ENCODE results near the gene ID1. TPM values are rescaled to one million over a fixed set of nuclear protein-coding genes. Genes with fewer than 3 reads are reported as not detected.
"Not testable (repeated sequence)": the region's sequence is repeated elsewhere in the genome, so short reads cannot be mapped to it uniquely, and the experiment has no call there.

ID1 gene
- total and polyA plus RNA-seq, 2 of the 13 experiments (the other 11 are each of a cell fraction or from before 2014, with no cell fraction given): 320 to 419 TPM

GRCh38 chr20:31620246-31620645, 15.2 kb downstream of the ID1 start (continued):
- TF ChIP-seq CHD4 (IDR thresholded peaks at IDR 0.05; ENCODE audit: borderline replicate concordance, low read length): 0 out of 2 replicates have a peak, but pooled peaks have one; percentile 19

GRCh38 chr20:31623123-31623505, 18.0 kb downstream of the ID1 start:
- H3K4me3 ChIP-seq (replicated peaks in 1 of 3; ENCODE audit: insufficient read depth in 1 of 3, low read depth in 2 of 3, low read length in 3 of 3): peak overlapping the region in 1 of 3 experiments; percentile 15; a peak in 1 of 6 replicates
- H3K4me2 ChIP-seq (ENCODE audit: low read depth, low read length): peak overlapping the region; percentile 38
- H3K9me3 ChIP-seq (ENCODE audit: low read length); intact Hi-C loops (cut with micrococcal nuclease; ENCODE audit: unreplicated experiment); FAIRE-seq; H3K79me2 ChIP-seq (ENCODE audit: insufficient read depth, low read length); H4K20me1 ChIP-seq (ENCODE audit: insufficient read depth, low read length); in situ Hi-C loops (cut with HindIII; ENCODE audit: extremely low pct_ligation_motif_present, low pct_unique_long_range_greater_than_20kb); H2AFZ ChIP-seq (ENCODE audit: low read length); H3K27me3 ChIP-seq (ENCODE audit: control insufficient read depth in 1 of 2, insufficient read depth in 2 of 2, low read length in 2 of 2); H3K9ac ChIP-seq (ENCODE audit: insufficient read depth, low read depth, low read length); H3K36me3 ChIP-seq (replicated peaks in 1 of 2; ENCODE audit: control insufficient read depth in 1 of 2, insufficient read depth in 2 of 2, low read length in 2 of 2); BruUV-seq (replicated peaks); DNase-seq (ENCODE audit: low spot score); CTCF ChIA-PET (ENCODE audit: low intra/inter-chr PET ratio, low total read pairs); TF ChIP-seq SOX6 (IDR thresholded peaks at IDR 0.05): not testable (repeated sequence)
- peaks cover 62% of the 10 kb centered on the region for H3K4me1 ChIP-seq (ENCODE audit: insufficient read depth, low read length)
- POLR2A ChIA-PET: interaction anchor here (1.4 kb wide), 1 partner anchor 14 kb away, joined by 3 read pairs; no protein-coding TSS in a partner anchor
- H3K27ac ChIP-seq (ENCODE audit: extremely low read length, insufficient read depth, low read length): peak overlapping the region; percentile 60
- ATAC-seq: peak; percentile 28; the same call in 2 of the 3 replicates
- WGBS (ENCODE audit: low lambda C conversion rate): 87% methylated on average over 6 of the region's 6 CpGs
- TF ChIP-seq PHF21A (CRISPR knock-in tag; IDR thresholded peaks at IDR 0.05): 0 out of 2 replicates have a peak, but pooled peaks have one; percentile 22
- TF ChIP-seq TBX2 (CRISPR knock-in tag; IDR thresholded peaks at IDR 0.05; ENCODE audit: borderline replicate concordance): 0 out of 2 replicates have a peak, but pooled peaks have one; percentile 18
- 0 out of 2 replicates have a peak, but pooled peaks have one; percentile 13 for TF ChIP-seq SOX6 (CRISPR knock-in tag; IDR thresholded peaks at IDR 0.05)
- peak; percentile 52; the same call in 1 of the 2 replicates for TF ChIP-seq ZNF788 (CRISPR knock-in tag; IDR thresholded peaks at IDR 0.05; ENCODE audit: borderline replicate concordance)
- TF ChIP-seq PHF20 (CRISPR knock-in tag; IDR thresholded peaks at IDR 0.05): 0 out of 2 replicates have a peak, but pooled peaks have one; percentile 35
- peak; percentile 96 for TF ChIP-seq ZNF460 (CRISPR knock-in tag; IDR thresholded peaks at IDR 0.05; ENCODE audit: borderline replicate concordance)
- TF ChIP-seq ZMYM3 (CRISPR knock-in tag; IDR thresholded peaks at IDR 0.05): peak; percentile 90
- TF ChIP-seq MXD3 (CRISPR knock-in tag; IDR thresholded peaks at IDR 0.05): 0 out of 2 replicates have a peak, but pooled peaks have one; percentile 33
- 0 out of 2 replicates have a peak, but pooled peaks have one; percentile 13 for TF ChIP-seq HDAC2 (CRISPR knock-in tag; IDR thresholded peaks at IDR 0.05)
- TF ChIP-seq ZGPAT (CRISPR knock-in tag; IDR thresholded peaks at IDR 0.05): peak; percentile 20; the same call in 1 of the 2 replicates
- TF ChIP-seq FOXK1 (CRISPR knock-in tag; IDR thresholded peaks at IDR 0.05; ENCODE audit: borderline replicate concordance, low read depth): peak; percentile 5; the same call in 1 of the 2 replicates
- 0 out of 2 replicates have a peak, but pooled peaks have one; percentile 5 for TF ChIP-seq GATAD1 (CRISPR knock-in tag; IDR thresholded peaks at IDR 0.05)
- 0 out of 2 replicates have a peak, but pooled peaks have one; percentile 12 for TF ChIP-seq FOXP4 (CRISPR knock-in tag; IDR thresholded peaks at IDR 0.05)
- TF ChIP-seq ZNF768 (CRISPR knock-in tag; IDR thresholded peaks at IDR 0.05): 0 out of 2 replicates have a peak, but pooled peaks have one; percentile 25
- TF ChIP-seq ZNF770 (CRISPR knock-in tag; IDR thresholded peaks at IDR 0.05): peak; percentile 91
- TF ChIP-seq KDM1A (CRISPR knock-in tag; IDR thresholded peaks at IDR 0.05): 0 out of 2 replicates have a peak, but pooled peaks have one; percentile 49

All from HepG2 (cell line).